GM23248 (cell line): ENCODE data around the gene GALNT2. TPM values are rescaled to one million over a fixed set of nuclear protein-coding genes. Genes with fewer than 3 reads are reported as not detected.
A peak's percentile ranks its signal among the peaks of the same experiment; 100 is the strongest.

Experiments used
- DNase-seq: peaks from one replicate; pipeline ENCODE4 v3.0.0-alpha.2; 2015
- H2AFZ ChIP-seq: fragments of 200-600 bp; sonication (generic); 2 replicates; pipeline ENCODE4 v1.6.1; 2016; ENCODE audit warnings: antibody characterized with exemption
- H3F3A ChIP-seq: fragments of 200-600 bp; sonication (generic); 2 replicates; pipeline ENCODE4 v1.6.1; 2016; ENCODE audit warnings: mild to moderate bottlenecking, antibody characterized with exemption, mixed run types; ENCODE audit not compliant: insufficient read depth
- H3K27ac ChIP-seq: fragments of 200-600 bp; sonication (generic); 2 replicates; pipeline ENCODE4 v1.5.1; 2016; ENCODE audit warnings: mild to moderate bottlenecking
- H3K27me3 ChIP-seq: fragments of 200-600 bp; sonication (generic); replicated peaks from 2 replicates; pipeline ENCODE4 v1.6.1; 2016; ENCODE audit warnings: mild to moderate bottlenecking; ENCODE audit not compliant: insufficient read depth
- H3K36me3 ChIP-seq: fragments of 200-600 bp; sonication (generic); 2 replicates; pipeline ENCODE4 v1.6.1; 2016; ENCODE audit warnings: low read depth, mild to moderate bottlenecking
- H3K4me1 ChIP-seq: fragments of 200-600 bp; sonication (generic); 2 replicates; pipeline ENCODE4 v1.6.1; 2016; ENCODE audit warnings: mild to moderate bottlenecking; ENCODE audit not compliant: insufficient read depth
- H3K4me2 ChIP-seq: fragments of 200-600 bp; sonication (generic); one replicate; pipeline ENCODE4 v1.6.1; 2016; ENCODE audit warnings: mild to moderate bottlenecking; ENCODE audit not compliant: unreplicated experiment
- H3K4me3 ChIP-seq: fragments of 200-600 bp; sonication (generic); 2 replicates; pipeline ENCODE4 v1.5.1; 2016; ENCODE audit warnings: mild to moderate bottlenecking
- H3K79me2 ChIP-seq: fragments of 200-600 bp; sonication (generic); 2 replicates; pipeline ENCODE4 v1.6.1; 2016; ENCODE audit warnings: mild to moderate bottlenecking; ENCODE audit not compliant: insufficient read depth
- H3K9ac ChIP-seq: fragments of 200-600 bp; sonication (generic); 2 replicates; pipeline ENCODE4 v1.6.1; 2016; ENCODE audit warnings: mild to moderate bottlenecking
- H3K9me2 ChIP-seq: fragments of 200-600 bp; sonication (generic); 2 replicates; pipeline ENCODE4 v1.6.1; 2016; ENCODE audit warnings: mixed run types, mild to moderate bottlenecking, moderate library complexity; ENCODE audit not compliant: insufficient read depth
- H3K9me3 ChIP-seq: fragments of 200-600 bp; sonication (generic); one replicate; pipeline ENCODE4 v1.6.1; 2017; ENCODE audit warnings: low read depth
- H4K20me1 ChIP-seq: fragments of 200-600 bp; sonication (generic); 2 replicates; pipeline ENCODE4 v1.6.0; 2016; ENCODE audit not compliant: insufficient read depth
- EZH2 ChIP-seq: fragments of 200-600 bp; sonication (generic); IDR thresholded peaks from 2 replicates; pipeline ENCODE4 v1.6.1; 2018; ENCODE audit warnings: antibody characterized with exemption, mild to moderate bottlenecking; ENCODE audit not compliant: insufficient read depth, poor library complexity, severe bottlenecking
- EZH2phosphoT487 ChIP-seq: fragments of 200-600 bp; sonication (generic); IDR thresholded peaks from 2 replicates; pipeline ENCODE4 v1.6.1; 2018; ENCODE audit warnings: antibody characterized with exemption, moderate library complexity, mild to moderate bottlenecking, low read depth; ENCODE audit not compliant: insufficient read depth
- WGBS, 2 experiments: methylation state at CpG; one replicate each; pipeline ENCODE4 v1.1.6; 2015 to 2017; ENCODE audit warnings: low lambda C conversion rate in 2 of 2, low coverage in 1 of 2; ENCODE audit errors: missing lambda C conversion rate in 2 of 2; 5-methylcytosine and 5-hydroxymethylcytosine counted together
- in situ Hi-C: fragments of 300-500 bp; cut with MboI; formaldehyde crosslinking; loops from 2 replicates; pipeline ENCODE4 v1.15.0; 2020
- polyA plus RNA-seq: library from polyadenylated mRNA; unstranded; fragments of >200 nt; fragmentation: Nextera tagmentation; extraction: Ambion mirVana; gene quantifications from 2 replicates; pipeline ENCODE4 v1.2.1, GENCODE V29; 2016
- total RNA-seq: library from RNA; depleted of rRNA; stranded (reverse); fragments of >200 nt; shearing (Covaris generic); gene quantifications from 2 replicates; pipeline ENCODE4 v1.2.3, GENCODE V29; 2014

The GALNT2 gene
- total and polyA plus RNA-seq, 2 experiments from 2014 or later = 111 to 124 TPM

DNA sequence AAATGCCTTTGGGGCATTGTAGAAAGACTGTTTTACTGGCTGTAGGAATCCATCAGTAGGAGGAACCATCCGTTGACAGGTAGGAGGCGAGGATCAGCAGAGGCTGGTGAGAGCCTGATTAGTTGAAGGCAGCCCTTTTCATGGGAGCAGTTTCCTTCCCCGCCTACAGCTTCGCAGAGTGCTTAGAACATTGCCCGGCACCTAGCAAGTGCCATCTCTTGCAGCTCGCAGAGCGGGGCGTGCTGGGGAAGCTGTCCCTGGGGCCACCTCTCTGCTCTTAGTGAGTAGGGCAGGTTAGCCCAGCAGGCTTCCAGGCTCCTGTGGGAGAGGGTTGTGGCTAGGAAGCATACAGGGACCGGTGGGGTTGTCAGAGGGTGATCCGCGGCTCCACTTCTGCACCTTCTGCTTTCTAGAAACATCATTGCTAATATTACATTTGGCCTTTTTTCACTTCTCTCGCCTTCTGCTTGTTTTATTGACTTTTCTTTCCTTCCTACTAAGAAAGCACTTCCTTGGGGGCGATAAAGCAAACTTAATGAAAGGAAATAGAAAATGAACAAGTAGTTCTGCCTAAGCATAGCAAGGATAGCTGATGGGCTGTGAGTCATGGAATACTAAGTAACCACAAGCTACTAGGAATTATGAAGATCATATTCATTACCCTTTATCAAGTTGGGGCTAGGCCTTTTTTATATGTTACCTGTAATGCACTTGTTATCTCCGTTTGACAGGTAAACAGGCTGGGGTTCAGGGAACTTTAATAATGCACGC lies 176.7 kb downstream of the GALNT2 start:
- Histone ChIP-seq H3K79me2 (peaks cover 11% of the 10 kb centered on the region; the same call in 1 of the 2 replicates), H3K9me2 (no peaks in the 10 kb centered on the region), H3K36me3 (peaks cover 21% of the 10 kb centered on the region; the same call in 1 of the 2 replicates), H4K20me1 (no peaks in the 10 kb centered on the region), H3K4me3 (no peak overlapping the region), H3K4me1 (peaks cover 13% of the 10 kb centered on the region), H3K9ac (no peak overlapping the region), H2AFZ (no peak overlapping the region), H3F3A (0 out of 2 replicates have a peak, but pooled peaks cover 5% of the 10 kb centered on the region), H3K4me2 (no peak overlapping the region), H3K9me3 (no peaks in the 10 kb centered on the region), H3K27me3 (no peaks in the 10 kb centered on the region), H3K27ac (no peak overlapping the region)
- DNase-seq = peak; percentile 61
- TF ChIP-seq EZH2 (no peak), EZH2phosphoT487 (no peak)
- in situ Hi-C loops = no loop called here
- WGBS, 2 experiments = 92 to 95% methylated on average over 15 of the region's 15 CpGs

DNA sequence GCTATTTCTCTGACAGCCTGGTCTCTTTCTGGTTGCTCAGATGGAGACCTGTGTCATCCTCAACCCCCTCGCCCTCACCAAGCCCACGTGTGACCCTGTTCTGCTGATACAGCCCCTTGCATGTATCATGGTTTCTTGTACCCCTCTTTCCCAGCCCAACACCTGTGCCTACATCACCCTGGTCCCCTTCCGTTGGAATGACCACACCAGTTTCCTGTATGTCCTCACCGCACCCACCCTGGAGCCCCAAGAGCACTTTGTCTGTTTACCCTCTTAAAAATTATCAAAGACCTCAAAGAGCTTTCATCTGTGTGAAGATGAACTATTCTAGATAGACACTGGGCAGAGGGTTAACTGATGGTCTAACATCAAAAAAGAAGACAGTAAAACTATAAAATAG lies 179.5 kb downstream of the GALNT2 start:
- Histone ChIP-seq H3F3A (no peaks in the 10 kb centered on the region), H3K9me2 (no peaks in the 10 kb centered on the region), H3K9ac (no peak overlapping the region), H3K4me3 (no peak overlapping the region), H3K27me3 (no peaks in the 10 kb centered on the region), H4K20me1 (no peaks in the 10 kb centered on the region), H3K79me2 (peaks cover 19% of the 10 kb centered on the region; the same call in 1 of the 2 replicates), H2AFZ (no peak overlapping the region), H3K4me1 (peaks cover 15% of the 10 kb centered on the region), H3K36me3 (peaks cover 9% of the 10 kb centered on the region; the same call in 1 of the 2 replicates), H3K4me2 (no peak overlapping the region), H3K9me3 (no peaks in the 10 kb centered on the region), H3K27ac (no peak overlapping the region)
- in situ Hi-C loops = no loop called here
- TF ChIP-seq EZH2 = no peak
- WGBS, 2 experiments = 98% methylated on average over 4 of the region's 4 CpGs
- no peak for DNase-seq

DNA sequence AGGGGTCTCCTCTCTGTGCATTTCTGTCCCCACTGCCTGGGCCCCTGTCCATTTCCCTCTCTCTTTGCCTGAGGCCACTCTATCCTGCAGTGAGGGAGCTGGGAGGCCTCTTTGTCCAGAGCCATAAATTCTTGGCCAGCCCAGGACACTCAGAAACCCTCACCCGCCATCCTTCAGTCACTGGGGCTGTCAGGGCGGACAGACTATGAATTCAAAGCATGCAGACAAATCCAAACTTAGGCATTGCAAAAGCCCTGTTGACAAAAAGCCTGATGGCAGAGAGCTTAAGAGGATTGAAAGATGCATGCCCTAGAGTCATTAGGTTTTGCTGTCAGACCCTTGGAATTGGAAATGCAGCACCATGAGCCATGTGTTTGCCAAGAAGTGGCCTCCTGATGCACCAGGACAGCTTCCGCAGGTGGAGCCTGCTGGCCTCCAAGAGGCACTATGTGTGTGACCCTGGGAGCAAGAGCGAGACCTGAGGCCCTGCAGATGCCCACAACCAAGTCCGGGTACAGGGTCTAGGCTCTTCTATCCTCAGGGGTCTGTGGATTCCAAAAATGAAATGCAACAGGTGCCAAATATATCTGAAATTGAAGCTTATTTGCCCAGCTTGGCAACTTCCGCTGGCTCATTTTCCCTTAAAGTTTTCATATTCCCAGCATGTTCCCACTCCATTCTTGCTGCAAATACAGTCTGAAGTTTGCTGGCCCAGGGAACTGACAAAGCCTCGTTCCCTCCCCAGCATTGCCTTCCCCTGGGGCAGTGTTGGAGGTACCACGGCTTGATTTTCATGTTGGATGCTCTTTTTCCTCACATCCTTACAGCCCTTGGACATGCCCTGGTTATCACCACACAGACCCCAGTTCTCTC lies 181.2 kb downstream of the GALNT2 start:
- no peak overlapping the region for H3K9ac ChIP-seq
- H3K4me1 ChIP-seq = peaks cover 15% of the 10 kb centered on the region
- 84 to 85% methylated on average over 8 of the region's 8 CpGs for WGBS, 2 experiments
- TF ChIP-seq EZH2 (no peak), EZH2phosphoT487 (no peak)
- 0 out of 2 replicates have a peak, but pooled peaks cover 13% of the 10 kb centered on the region for H3K79me2 ChIP-seq
- no peaks in the 10 kb centered on the region for H3F3A ChIP-seq
- H2AFZ ChIP-seq = no peak overlapping the region
- H3K9me2 ChIP-seq = no peaks in the 10 kb centered on the region
- H3K27me3 ChIP-seq = no peaks in the 10 kb centered on the region
- H3K4me2 ChIP-seq = no peak overlapping the region
- in situ Hi-C loops = no loop called here
- peaks cover 11% of the 10 kb centered on the region; the same call in 1 of the 2 replicates for H3K36me3 ChIP-seq
- no peaks in the 10 kb centered on the region for H3K9me3 ChIP-seq
- no peak overlapping the region for H3K4me3 ChIP-seq
- DNase-seq = peak; percentile 12
- H3K27ac ChIP-seq = no peak overlapping the region
- no peaks in the 10 kb centered on the region for H4K20me1 ChIP-seq

GRCh38 chr1:230248889-230249270 lies 181.8 kb downstream of the GALNT2 start:
- TF ChIP-seq EZH2phosphoT487 (no peak), EZH2 (no peak)
- in situ Hi-C loops = no loop called here
- Histone ChIP-seq H3K9me3 (no peaks in the 10 kb centered on the region), H3K4me2 (no peak overlapping the region), H3K36me3 (peaks cover 15% of the 10 kb centered on the region; the same call in 1 of the 2 replicates), H3F3A (no peaks in the 10 kb centered on the region), H3K9ac (no peak overlapping the region), H4K20me1 (no peaks in the 10 kb centered on the region), H3K79me2 (0 out of 2 replicates have a peak, but pooled peaks cover 13% of the 10 kb centered on the region), H3K4me1 (peaks cover 12% of the 10 kb centered on the region), H2AFZ (no peak overlapping the region), H3K27ac (no peak overlapping the region), H3K4me3 (no peak overlapping the region), H3K27me3 (no peaks in the 10 kb centered on the region), H3K9me2 (no peaks in the 10 kb centered on the region)
- DNase-seq = peak; percentile 58
- 60 to 62% methylated on average over 7 of the region's 7 CpGs for WGBS, 2 experiments
